GM23248 (cell line): ENCODE data around the gene CCDC146.

ENCODE experiments used
- EZH2 ChIP-seq: fragments of 200-600 bp; sonication (generic); IDR thresholded peaks from 2 replicates; pipeline ENCODE4 v1.6.1; 2018; ENCODE audit warnings: antibody characterized with exemption, mild to moderate bottlenecking; ENCODE audit not compliant: insufficient read depth, poor library complexity, severe bottlenecking
- EZH2phosphoT487 ChIP-seq: fragments of 200-600 bp; sonication (generic); IDR thresholded peaks from 2 replicates; pipeline ENCODE4 v1.6.1; 2018; ENCODE audit warnings: antibody characterized with exemption, moderate library complexity, mild to moderate bottlenecking, low read depth; ENCODE audit not compliant: insufficient read depth

DNA sequence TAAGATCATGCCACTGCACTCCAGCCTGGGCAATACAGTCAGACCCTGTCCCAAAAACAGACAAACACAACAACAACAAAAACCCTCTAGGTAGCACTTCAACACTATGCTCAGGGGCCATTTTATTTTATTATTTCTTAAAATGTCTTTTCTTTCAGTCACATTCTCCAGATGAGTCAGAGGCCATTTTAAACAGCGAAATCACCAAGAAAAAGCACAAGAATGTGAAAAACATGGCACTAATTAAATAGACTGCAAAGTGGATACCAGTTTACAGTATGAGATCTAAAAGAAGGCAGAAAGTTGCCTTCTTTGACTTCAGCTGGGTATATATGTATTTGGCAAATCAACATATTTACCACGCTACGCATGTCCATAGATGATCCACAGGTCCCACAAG, 83.3 kb downstream of the CCDC146 start:
- no peak for TF ChIP-seq EZH2
- TF ChIP-seq EZH2phosphoT487: no peak
